ENCODE measurements around the gene IGSF5. TPM values are rescaled to one million over a fixed set of nuclear protein-coding genes. Genes with fewer than 3 reads are reported as not detected.

IGSF5 gene
- total RNA-seq, 1 donor from 2014 or later: 0.60 TPM

DNA sequence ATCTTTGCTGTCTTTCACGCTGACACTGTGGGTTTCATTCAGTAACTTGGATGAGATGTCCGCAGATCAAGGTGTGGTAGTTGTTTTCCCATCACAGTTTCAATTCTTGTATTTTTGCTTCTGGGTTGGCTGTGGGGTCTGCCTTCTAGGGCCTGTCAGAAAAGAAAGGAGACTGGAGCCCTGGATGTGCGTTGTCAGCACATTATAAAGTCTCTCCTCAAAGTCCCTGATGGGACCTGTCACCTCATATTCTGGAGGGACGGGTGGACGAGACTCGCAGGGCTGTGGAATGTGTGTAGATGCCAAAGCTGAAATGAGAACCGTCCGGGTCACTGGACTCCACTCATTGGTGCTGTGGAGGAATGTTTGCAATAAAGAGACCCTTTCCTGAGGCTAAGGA is 11.3 kb downstream of the IGSF5 start:
- H2AFZ ChIP-seq (replicated peaks): no peak overlapping the region
- H3K9me3 Mint-ChIP-seq: peaks cover 20% of the 10 kb centered on the region
- no peaks in the 10 kb centered on the region for H3K4me1 ChIP-seq
- H3K36me3 ChIP-seq: no peaks in the 10 kb centered on the region
- no peak for DNase-seq (ENCODE audit: low spot score)
- H3F3A ChIP-seq (ENCODE audit: low read depth): no peaks in the 10 kb centered on the region
- no peak overlapping the region for H3K4me2 ChIP-seq
- no peak overlapping the region for H3K27ac Mint-ChIP-seq
- H3K4me3 Mint-ChIP-seq: no peak overlapping the region
- no peak overlapping the region for H3K9ac ChIP-seq
- no peaks in the 10 kb centered on the region for H4K20me1 ChIP-seq (ENCODE audit: low read depth)
- no peaks in the 10 kb centered on the region for H3K27me3 ChIP-seq
- peaks cover 8% of the 10 kb centered on the region for H3K4me1 Mint-ChIP-seq
- H3K4me3 ChIP-seq: no peak overlapping the region
- peaks cover 3% of the 10 kb centered on the region for H3K27me3 Mint-ChIP-seq (ENCODE audit: insufficient read depth, low read depth)
- no peak for TF ChIP-seq EZH2phosphoT487 (IDR thresholded peaks at IDR 0.05)
- TF ChIP-seq EZH2 (IDR thresholded peaks at IDR 0.05): no peak
- TF ChIP-seq, protein P1, sequence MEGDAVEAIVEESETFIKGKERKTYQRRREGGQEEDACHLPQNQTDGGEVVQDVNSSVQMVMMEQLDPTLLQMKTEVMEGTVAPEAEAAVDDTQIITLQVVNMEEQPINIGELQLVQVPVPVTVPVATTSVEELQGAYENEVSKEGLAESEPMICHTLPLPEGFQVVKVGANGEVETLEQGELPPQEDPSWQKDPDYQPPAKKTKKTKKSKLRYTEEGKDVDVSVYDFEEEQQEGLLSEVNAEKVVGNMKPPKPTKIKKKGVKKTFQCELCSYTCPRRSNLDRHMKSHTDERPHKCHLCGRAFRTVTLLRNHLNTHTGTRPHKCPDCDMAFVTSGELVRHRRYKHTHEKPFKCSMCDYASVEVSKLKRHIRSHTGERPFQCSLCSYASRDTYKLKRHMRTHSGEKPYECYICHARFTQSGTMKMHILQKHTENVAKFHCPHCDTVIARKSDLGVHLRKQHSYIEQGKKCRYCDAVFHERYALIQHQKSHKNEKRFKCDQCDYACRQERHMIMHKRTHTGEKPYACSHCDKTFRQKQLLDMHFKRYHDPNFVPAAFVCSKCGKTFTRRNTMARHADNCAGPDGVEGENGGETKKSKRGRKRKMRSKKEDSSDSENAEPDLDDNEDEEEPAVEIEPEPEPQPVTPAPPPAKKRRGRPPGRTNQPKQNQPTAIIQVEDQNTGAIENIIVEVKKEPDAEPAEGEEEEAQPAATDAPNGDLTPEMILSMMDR (IDR thresholded peaks at IDR 0.05): no peak
- no peaks in the 10 kb centered on the region for H3K79me2 ChIP-seq (ENCODE audit: low read depth)
- H3K9me3 ChIP-seq (ENCODE audit: low read depth): no peaks in the 10 kb centered on the region
- H3K27ac ChIP-seq: no peak overlapping the region
- peaks cover 1% of the 10 kb centered on the region for H3K36me3 Mint-ChIP-seq

DNA sequence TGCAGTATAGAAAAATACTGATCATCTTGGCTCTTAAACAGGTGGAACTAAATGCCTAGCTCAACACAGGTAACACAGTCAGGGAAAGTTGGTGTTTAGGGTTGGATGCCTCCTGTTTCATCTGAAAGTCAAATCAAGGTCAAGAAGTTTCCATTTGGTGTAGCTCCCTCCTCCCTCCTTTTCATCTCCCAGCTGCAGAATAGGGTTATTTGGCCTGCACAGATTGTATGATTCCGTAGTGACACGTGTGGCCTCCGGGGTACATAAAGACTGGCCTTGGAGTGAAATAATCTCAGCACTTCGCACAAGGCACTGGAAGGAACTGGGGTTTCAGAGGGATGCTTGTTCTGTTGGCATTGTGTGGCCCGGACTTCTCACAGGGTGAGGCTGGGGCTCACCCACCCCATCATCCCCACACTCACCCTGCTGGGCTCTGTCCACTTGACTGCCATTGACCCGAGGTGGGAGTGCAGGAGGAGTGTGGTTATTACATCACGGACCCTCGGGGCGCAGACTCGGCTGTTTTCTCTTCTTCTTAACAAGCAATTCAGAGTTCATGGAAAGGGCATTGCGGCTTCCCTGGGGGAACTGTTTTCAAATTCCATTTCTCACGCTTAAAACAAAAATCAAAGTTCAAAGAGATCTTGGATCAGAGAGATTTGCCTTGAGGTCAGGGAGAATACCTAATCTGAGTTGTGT is 18.4 kb downstream of the IGSF5 start:
- Histone ChIP-seq H3K27ac (no peak overlapping the region), H3K79me2 (ENCODE audit: low read depth) (no peaks in the 10 kb centered on the region), H3K4me3 (no peak overlapping the region), H3K9me3 (ENCODE audit: low read depth) (no peaks in the 10 kb centered on the region), H4K20me1 (ENCODE audit: low read depth) (no peaks in the 10 kb centered on the region), H3K4me2 (no peak overlapping the region), H3K4me1 (no peaks in the 10 kb centered on the region), H3K9ac (no peak overlapping the region), H2AFZ (replicated peaks) (no peak overlapping the region), H3F3A (ENCODE audit: low read depth) (no peaks in the 10 kb centered on the region), H3K27me3 (no peaks in the 10 kb centered on the region), H3K36me3 (no peaks in the 10 kb centered on the region)
- Mint-ChIP-seq H3K27ac (peak overlapping the region; percentile 10), H3K9me3 (peaks cover 2% of the 10 kb centered on the region), H3K4me1 (peaks cover 11% of the 10 kb centered on the region), H3K36me3 (peaks cover 1% of the 10 kb centered on the region), H3K27me3 (ENCODE audit: insufficient read depth, low read depth) (peaks cover 8% of the 10 kb centered on the region), H3K4me3 (no peak overlapping the region)
- TF ChIP-seq EZH2 (IDR thresholded peaks at IDR 0.05): no peak
- TF ChIP-seq, protein P1 (IDR thresholded peaks at IDR 0.05): no peak
- TF ChIP-seq EZH2phosphoT487 (IDR thresholded peaks at IDR 0.05): no peak
- no peak for DNase-seq (ENCODE audit: low spot score)

DNA sequence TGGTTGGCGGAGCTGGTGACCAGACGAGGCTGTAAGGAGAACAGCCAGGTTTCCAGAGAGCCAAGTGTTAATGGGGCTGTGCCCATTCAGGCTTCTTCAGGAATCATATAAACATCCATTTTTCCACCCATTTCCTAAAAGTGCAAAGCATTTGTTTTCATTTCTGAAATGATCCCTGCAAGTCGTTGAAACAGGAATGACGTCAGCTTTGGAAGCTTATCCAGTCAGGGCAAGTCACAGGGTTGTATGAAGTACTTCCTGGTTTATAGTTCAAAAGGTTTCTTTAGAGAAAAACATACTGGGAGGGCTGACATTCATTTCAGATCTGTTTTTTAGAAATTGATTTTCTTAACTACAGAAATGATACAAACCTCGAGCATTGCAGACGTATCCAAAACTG is 29.2 kb downstream of the IGSF5 start:
- Mint-ChIP-seq H3K36me3 (no peaks in the 10 kb centered on the region), H3K4me1 (no peaks in the 10 kb centered on the region), H3K4me3 (no peak overlapping the region), H3K27me3 (ENCODE audit: insufficient read depth, low read depth) (peaks cover 2% of the 10 kb centered on the region), H3K27ac (no peak overlapping the region), H3K9me3 (no peaks in the 10 kb centered on the region)
- Histone ChIP-seq H3K27me3 (no peaks in the 10 kb centered on the region), H3K9me3 (ENCODE audit: low read depth) (no peaks in the 10 kb centered on the region), H3K4me3 (no peak overlapping the region), H3K9ac (no peak overlapping the region), H4K20me1 (ENCODE audit: low read depth) (no peaks in the 10 kb centered on the region), H3K27ac (no peak overlapping the region), H3F3A (ENCODE audit: low read depth) (no peaks in the 10 kb centered on the region), H3K4me1 (no peaks in the 10 kb centered on the region), H2AFZ (replicated peaks) (no peak overlapping the region), H3K79me2 (ENCODE audit: low read depth) (no peaks in the 10 kb centered on the region), H3K4me2 (no peak overlapping the region), H3K36me3 (no peaks in the 10 kb centered on the region)
- DNase-seq (ENCODE audit: low spot score): no peak
- TF ChIP-seq EZH2 (IDR thresholded peaks at IDR 0.05) (no peak), EZH2phosphoT487 (IDR thresholded peaks at IDR 0.05) (no peak)
- TF ChIP-seq, protein P1 (IDR thresholded peaks at IDR 0.05): no peak

All from neural progenitor cell (in vitro differentiated cells).